HG03108 (cell line): ENCODE measurements around the gene VAV2.

Source experiments
- ATAC-seq: cut with Tn5 transposase; IDR thresholded peaks from one replicate; pipeline ENCODE4 v1.9.1; 2021; ENCODE audit warnings: moderate library complexity; ENCODE audit not compliant: unreplicated experiment

Gene VAV2

DNA sequence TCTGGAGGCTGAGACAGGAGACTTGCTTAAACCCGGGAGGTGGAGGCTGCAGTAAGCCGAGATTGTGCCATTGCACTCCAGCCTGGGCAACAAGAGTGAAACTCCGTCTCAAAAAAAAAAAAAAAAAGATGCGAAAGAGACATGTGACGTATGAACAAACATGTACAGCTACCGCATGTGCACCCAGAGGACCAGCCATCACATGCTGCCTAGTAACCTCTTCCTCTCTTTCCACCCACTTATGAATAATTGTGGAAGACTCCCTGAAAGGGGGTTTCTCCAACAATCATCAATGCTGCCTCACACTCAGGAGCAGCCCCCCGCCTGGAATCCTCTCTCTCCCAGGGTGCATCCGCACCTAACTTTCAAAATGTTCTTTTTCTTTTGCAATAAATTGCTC lies 256.2 kb downstream of the VAV2 start:
- ATAC-seq, result no peak

- no peak for ATAC-seq
Observed at GRCh38 chr9:133735415-133735775, 256.7 kb downstream of the VAV2 start.

- ATAC-seq, result no peak
Observed at GRCh38 chr9:133734590-133735414, 257.3 kb downstream of the VAV2 start.

GRCh38 chr9:133733796-133734533 lies 258.2 kb downstream of the VAV2 start:
- no peak for ATAC-seq

DNA sequence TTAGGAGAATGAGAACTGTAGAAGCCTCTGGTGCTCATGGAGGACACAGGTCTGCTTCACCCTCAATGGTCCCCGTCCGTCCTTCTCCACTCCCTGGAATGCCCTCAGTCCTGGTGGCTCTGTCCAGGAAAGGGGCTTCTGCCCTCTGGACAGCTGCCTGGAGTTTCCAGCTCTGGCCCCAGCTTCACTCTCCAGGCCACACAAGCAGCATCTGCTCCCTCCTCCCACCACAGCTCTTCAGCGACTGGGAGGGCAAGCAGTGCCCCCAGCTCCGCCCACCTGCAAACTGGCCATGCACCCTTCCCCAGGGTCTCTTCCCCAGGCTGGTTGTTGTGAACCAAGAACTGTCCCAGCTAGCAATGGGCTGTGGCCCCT lies 258.7 kb downstream of the VAV2 start:
- no peak for ATAC-seq

GRCh38 chr9:133732639-133733408 lies 259.3 kb downstream of the VAV2 start:
- no peak for ATAC-seq

GRCh38 chr9:133731876-133732638 lies 260.1 kb downstream of the VAV2 start:
- ATAC-seq, result no peak

DNA sequence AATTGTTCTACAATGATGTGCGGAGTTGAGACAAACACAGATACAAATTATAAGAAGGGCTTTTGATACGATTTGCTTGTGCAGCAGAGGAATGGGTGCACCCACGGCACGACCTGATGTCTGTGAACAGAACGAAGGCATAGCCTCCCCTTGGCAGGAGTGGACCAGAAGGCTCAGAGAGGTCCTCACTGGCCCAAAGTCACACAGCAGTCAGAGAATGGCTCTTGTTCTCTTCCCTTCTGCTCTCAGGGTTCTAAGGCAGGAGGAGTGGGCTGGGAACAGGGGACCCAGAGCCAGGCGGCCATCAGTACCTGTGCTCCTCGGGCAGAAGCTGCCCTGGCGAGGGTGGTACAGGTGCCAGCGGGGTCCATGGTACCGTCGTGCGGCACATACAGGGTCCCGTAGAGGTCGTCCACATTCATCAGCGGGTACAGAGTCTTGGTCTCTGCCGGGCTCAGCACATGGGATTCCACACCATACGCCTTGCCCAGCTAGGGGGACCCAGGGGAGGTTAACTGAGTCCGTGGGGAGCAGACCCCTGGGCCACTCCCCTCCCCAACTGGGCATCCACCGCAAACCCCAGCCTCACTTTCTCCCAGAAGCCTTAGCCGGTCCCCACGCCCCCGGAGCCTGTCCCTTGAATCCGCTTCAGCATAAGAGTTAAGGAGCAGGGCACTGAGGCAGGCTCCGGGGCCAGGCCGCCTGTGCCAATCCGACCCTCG lies 261.0 kb downstream of the VAV2 start:
- no peak for ATAC-seq

DNA sequence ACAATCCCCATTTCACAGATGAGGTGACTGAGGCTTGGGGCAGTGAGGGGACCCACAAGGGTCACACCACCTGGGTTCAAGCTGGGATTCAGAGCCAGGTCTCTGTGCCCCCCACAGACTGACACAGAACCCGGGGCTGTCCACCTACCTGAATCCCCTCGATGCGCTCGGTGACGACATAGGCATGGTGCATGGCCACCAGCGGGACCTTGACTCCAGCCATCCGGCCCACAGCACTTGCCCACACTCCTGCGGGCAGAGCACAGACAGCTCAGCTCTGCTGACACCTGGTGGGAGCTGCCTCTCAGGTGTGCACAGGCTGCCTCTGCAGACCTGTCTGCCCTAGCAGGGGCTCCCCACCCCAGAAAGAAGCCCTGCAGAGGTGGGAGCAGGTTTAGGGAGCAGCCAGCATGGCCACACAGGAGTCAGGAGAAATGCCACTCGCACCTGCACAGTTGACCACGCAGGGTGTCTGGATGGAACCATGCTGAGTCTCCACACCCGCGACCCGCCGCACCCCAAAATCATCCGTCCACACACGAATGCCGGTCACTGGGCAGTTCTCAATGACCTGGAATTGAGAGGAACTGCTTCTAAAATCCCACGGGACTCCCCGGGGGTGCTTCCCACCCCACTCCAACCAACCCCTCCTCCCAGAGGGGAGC lies 262.4 kb downstream of the VAV2 start:
- no peak for ATAC-seq

DNA sequence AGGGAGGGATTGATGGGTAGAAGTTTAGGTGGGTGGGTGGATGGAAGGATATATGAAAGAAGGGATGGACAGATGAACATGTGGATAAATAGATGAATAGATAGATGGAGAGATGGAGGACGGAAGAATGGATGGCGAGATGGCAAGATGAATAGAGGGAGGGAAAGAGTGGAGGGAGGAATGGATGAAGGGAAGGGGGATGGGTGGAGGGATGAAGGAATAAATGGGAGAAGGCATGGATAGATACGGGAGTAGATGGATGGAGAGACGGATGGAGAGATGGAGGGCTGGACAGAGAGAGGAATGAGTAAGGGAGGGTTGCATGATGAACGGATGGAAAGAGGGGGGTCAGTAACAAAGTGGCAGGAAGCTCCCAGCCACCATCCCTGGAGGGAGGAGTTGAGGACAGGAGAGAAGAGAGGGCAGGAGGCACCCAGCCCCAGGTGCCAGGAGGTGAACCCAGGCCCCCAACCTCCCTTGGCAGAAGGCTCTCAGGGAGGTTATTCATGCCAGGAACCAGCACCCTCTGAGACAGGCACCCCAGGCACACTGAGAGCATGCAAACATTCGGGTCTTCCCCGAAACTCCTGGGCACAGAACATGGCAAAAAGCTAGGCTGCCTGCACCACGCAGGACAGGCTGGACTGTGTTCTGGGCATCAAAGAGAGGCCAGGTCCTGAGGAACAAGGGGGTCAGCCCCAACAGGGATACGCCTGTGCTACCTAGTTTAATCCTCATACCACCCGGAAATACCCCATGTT lies 263.1 kb downstream of the VAV2 start:
- ATAC-seq, result no peak

DNA sequence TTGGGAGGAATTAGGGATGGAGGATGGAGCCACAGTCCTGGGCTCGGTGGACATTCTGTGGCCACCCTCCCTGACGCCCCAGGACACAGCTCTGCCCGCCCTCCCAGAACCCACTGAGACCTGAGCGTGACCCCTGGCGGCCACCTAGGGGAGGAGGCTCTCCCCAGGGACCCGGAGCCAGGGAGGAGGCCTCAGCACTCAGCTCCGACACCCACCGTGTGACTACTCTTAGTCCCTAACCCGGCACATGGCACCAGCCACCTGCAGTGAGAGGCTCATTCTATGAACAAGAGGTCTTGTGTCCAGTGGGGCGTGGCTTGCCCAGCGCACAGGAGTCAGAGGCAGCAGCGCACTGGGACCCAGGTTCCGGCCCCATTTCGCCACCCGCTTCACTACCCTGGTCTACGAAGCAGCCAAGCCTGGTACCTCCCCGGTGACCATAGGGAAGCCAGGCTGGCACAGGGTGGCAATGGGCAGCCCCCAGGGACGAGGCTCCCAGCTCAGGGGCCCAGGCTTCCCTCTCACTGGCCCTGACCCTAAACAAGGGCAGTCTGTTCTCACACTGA lies 264.2 kb downstream of the VAV2 start:
- ATAC-seq, result no peak

DNA sequence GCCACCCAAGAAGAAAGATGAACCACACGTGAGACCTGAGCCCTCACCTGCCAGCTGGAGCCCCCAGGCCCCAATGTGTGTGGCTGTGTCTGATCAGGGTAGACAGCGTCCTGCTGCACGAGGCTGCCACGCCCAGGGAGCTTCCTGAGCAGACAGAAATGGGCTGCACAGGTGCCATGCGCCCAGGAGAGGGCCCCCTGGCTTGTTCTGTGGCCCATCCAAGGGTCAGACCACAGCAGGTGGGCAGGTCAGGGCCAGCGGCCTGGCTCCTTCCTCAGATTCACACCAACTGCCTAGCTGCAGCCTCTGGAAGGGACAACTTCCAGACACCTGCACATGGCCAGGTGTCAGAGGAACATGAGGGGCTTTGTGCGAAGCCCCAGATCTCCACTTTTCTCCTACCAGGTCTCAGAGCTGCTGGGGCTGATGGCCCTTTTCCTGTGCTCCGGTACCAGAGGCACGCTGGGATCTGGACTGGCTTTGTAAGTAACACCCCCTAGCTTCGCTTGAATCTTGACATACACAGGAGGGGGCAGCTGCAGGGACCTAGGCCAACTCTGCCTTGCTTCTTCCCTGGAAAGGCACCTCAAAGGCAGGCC lies 264.7 kb downstream of the VAV2 start:
- no peak for ATAC-seq

- ATAC-seq, result no peak
Observed at GRCh38 chr9:133726401-133727276, 265.5 kb downstream of the VAV2 start.

DNA sequence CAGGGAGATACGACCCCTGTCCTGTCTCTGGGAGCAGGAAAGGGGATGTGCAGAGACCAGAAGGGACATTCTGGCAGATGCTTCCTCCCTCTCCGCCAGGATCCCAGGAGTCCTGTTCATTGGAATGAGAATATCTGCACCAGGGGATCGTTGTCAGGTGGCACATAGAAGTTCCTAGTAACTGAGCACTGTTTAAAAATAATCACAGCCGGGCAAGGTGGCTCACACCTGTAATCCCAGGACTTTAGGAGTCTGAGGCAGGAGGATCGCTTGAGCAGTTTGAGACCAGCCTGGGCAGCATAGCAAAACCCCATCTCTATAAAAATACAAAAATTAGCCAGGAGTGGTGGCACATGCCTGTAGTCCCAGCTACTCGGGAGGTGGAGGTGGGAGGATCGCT lies 266.2 kb downstream of the VAV2 start:
- no peak for ATAC-seq

DNA sequence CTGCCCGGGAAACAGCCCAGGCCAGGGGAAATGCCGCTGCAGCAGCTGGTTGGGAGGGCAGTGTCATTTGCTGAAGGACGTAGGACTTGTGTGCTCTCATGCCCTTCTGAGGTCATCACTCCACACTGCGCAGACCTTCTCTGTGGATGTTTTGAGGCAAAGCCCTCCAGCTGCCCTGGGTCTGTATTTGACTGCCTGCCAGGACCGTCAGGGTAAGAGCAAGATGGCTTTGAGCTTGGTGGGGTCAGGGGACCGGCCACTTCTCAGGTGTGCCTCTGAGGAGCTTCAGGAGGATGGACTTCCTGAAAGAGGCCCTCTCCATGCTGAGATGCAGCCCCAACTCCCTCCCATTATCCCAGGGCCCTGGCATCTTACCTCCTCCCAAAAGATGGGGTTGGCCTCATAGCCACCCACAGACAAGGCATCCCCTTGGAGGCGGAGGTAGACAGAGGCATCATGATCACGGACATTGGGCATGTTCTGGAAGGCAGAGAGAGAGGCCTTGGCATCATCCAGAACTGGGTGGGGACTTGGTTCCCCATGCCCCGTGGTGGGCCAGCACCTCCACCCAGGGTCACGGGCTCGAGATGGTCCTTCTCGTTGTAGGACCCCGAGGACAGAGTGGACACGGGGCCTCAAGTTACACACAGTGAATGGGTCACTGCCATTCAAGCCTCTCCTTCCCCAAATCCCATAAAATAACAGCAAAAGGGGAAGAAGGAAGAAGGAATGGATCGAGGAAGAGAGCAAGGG lies 273.4 kb downstream of the VAV2 start:
- no peak for ATAC-seq

DNA sequence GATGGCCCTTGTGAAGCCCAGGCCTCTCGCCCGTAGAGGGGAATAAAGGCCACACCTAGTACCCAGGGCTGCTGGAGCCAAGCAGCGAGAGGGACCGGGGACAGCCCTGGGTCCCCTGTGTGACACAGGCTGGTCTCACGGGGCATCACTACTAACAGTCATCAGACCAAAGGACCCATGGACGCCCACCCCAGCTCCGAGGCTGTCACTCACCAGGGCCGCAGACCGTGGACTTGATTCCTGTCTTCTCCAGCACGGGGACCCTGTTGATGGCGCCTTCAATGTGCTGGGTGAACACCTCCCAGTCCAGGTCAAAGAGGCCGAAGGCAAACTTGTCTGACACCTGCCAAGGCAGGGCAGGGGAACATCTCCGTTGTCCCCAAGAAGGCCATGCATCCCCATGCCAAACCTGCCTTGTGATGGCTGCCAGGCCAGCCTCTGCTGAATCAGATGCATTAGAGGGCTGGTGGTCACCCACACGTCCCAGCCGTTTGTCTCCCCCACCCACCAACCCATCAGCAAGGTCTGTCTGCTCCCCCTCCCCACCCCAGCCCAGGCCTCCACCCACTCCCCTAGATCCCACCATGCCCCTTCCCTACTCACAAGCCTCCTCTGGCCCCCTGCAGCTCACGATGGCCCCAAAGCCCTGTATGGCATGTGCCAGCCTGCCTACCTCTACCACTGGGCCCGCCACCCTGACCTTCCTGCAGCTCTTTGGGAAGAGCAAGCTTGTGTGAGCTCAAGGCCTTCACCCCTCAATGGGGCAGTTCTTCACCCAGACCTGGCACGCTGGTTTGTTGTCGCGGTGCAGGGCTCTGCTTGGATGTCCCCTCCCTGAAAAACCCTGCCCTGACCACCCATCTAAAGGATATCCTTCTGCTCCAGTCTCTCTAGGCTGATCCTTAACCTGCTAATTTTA lies 274.8 kb downstream of the VAV2 start:
- no peak for ATAC-seq
